Measurements from ENCODE around the gene ANXA11.

DNA sequence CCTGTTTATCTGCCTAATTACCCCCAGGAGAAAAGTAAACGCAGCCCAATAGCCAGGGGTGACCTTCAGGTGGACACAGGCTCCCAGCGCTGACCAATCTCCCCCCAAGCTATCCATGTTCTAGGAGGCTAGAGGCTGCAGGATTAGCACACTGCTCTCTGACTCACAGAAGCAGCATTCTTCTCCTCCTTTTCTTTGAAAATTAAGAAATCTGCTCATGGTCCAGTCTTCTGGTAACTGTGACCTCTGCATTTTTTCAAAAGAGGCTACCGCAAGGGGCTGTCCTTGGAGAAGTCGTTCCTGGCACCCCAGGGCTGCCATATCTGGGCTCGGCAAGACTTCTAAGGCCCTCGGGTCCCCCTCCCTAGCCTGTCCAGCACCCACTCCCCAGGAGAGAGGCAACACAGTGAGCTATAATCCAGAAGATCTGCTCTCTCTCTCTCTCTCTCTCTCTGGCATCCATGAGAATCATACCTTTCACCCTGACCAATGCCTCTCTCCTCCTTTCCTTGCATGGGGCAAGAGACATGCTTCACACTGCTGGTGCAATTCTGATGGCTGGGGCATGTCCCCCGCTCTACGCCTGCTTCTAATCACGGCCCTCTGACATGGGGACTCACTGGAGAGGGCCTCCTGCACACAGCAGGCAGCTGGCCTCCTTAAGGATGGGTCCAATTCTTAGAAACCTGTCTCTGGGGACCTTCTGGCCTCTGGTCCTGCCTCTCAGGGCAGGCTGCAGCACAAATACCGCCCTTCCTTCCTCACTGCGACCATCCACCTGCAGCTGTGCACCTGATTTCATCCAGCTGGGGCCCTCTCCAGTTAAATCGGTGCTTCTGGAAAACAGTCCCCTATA, 27.3 kb downstream of the ANXA11 start:
- TF ChIP-seq, protein P1, sequence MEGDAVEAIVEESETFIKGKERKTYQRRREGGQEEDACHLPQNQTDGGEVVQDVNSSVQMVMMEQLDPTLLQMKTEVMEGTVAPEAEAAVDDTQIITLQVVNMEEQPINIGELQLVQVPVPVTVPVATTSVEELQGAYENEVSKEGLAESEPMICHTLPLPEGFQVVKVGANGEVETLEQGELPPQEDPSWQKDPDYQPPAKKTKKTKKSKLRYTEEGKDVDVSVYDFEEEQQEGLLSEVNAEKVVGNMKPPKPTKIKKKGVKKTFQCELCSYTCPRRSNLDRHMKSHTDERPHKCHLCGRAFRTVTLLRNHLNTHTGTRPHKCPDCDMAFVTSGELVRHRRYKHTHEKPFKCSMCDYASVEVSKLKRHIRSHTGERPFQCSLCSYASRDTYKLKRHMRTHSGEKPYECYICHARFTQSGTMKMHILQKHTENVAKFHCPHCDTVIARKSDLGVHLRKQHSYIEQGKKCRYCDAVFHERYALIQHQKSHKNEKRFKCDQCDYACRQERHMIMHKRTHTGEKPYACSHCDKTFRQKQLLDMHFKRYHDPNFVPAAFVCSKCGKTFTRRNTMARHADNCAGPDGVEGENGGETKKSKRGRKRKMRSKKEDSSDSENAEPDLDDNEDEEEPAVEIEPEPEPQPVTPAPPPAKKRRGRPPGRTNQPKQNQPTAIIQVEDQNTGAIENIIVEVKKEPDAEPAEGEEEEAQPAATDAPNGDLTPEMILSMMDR (IDR thresholded peaks at IDR 0.05; ENCODE audit: poor library complexity) = no peak
- TF ChIP-seq EZH2 (IDR thresholded peaks at IDR 0.05; ENCODE audit: borderline replicate concordance) (no peak), EZH2phosphoT487 (IDR thresholded peaks at IDR 0.05; ENCODE audit: low read depth, severe bottlenecking, unreplicated experiment) (no peak)

Measured in hepatocyte (in vitro differentiated cells).